Stimulated activated memory B cell treated with anti-CD40 and anti-IgM and Interleukin-4, amounts not matched to agents 10 μg/mL and 1 μg/mL and 100 μg/mL, for 72 hours (primary cell): Measurements from ENCODE around the gene MORC1.

Experiments
- ATAC-seq: fragments of 150-1000 bp; cut with Tn5 transposase; 2 replicates; pipeline ENCODE4 v1.10.0; 2021
- H3K27ac Mint-ChIP-seq: one replicate; pipeline ENCODE4 v1.8.0; 2022; ENCODE audit warnings: mild to moderate bottlenecking, mixed read lengths
- H3K27me3 Mint-ChIP-seq: one replicate; pipeline ENCODE4 v1.8.0; 2022; ENCODE audit warnings: mixed read lengths
- H3K36me3 Mint-ChIP-seq: one replicate; pipeline ENCODE4 v1.8.0; 2022; ENCODE audit warnings: mixed read lengths
- H3K4me1 Mint-ChIP-seq: one replicate; pipeline ENCODE4 v1.8.0; 2022; ENCODE audit warnings: mixed read lengths
- H3K4me3 Mint-ChIP-seq: one replicate; pipeline ENCODE4 v1.8.0; 2022; ENCODE audit warnings: mild to moderate bottlenecking, moderate library complexity, mixed read lengths
- H3K9me3 Mint-ChIP-seq: one replicate; pipeline ENCODE4 v1.8.0; 2022; ENCODE audit warnings: mixed read lengths

The MORC1 gene

GRCh38 chr3:108951820-108952501, 166.0 kb downstream of the MORC1 start:
- no peak for ATAC-seq
- H3K27ac Mint-ChIP-seq = no peak overlapping the region
- no peaks in the 10 kb centered on the region for H3K9me3 Mint-ChIP-seq
- no peaks in the 10 kb centered on the region for H3K36me3 Mint-ChIP-seq
- H3K27me3 Mint-ChIP-seq = peaks cover 17% of the 10 kb centered on the region
- no peaks in the 10 kb centered on the region for H3K4me1 Mint-ChIP-seq
- no peak overlapping the region for H3K4me3 Mint-ChIP-seq

GRCh38 chr3:108947855-108948254, 170.1 kb downstream of the MORC1 start:
- no peaks in the 10 kb centered on the region for H3K4me1 Mint-ChIP-seq
- no peak overlapping the region for H3K27ac Mint-ChIP-seq
- no peak for ATAC-seq
- H3K27me3 Mint-ChIP-seq = peaks cover 17% of the 10 kb centered on the region
- H3K36me3 Mint-ChIP-seq = no peaks in the 10 kb centered on the region
- no peak overlapping the region for H3K4me3 Mint-ChIP-seq
- H3K9me3 Mint-ChIP-seq = no peaks in the 10 kb centered on the region

- Mint-ChIP-seq H3K27ac (no peak overlapping the region), H3K4me1 (no peaks in the 10 kb centered on the region), H3K4me3 (no peak overlapping the region), H3K27me3 (peaks cover 17% of the 10 kb centered on the region), H3K9me3 (no peaks in the 10 kb centered on the region), H3K36me3 (no peaks in the 10 kb centered on the region)
- ATAC-seq = no peak
Observed at GRCh38 chr3:108946292-108947285, 171.3 kb downstream of the MORC1 start.

- Mint-ChIP-seq H3K4me1 (no peaks in the 10 kb centered on the region), H3K36me3 (no peaks in the 10 kb centered on the region)
Observed at GRCh38 chr3:108940568-108941263, 177.2 kb downstream of the MORC1 start.

GRCh38 chr3:108940166-108940565, 177.8 kb downstream of the MORC1 start:
- Mint-ChIP-seq H3K27me3 (no peaks in the 10 kb centered on the region), H3K27ac (no peak overlapping the region), H3K9me3 (no peaks in the 10 kb centered on the region), H3K4me1 (no peaks in the 10 kb centered on the region), H3K4me3 (no peak overlapping the region), H3K36me3 (no peaks in the 10 kb centered on the region)
- no peak for ATAC-seq

More at GRCh38 chr3:108940568-108941263, 177.2 kb downstream of the MORC1 start:
- no peak for ATAC-seq
- Mint-ChIP-seq H3K9me3 (no peaks in the 10 kb centered on the region), H3K27ac (no peak overlapping the region), H3K4me3 (no peak overlapping the region), H3K27me3 (no peaks in the 10 kb centered on the region)

GRCh38 chr3:108936924-108937689, 180.8 kb downstream of the MORC1 start:
- Mint-ChIP-seq H3K27me3 (peaks cover 8% of the 10 kb centered on the region), H3K4me3 (no peak overlapping the region), H3K27ac (no peak overlapping the region), H3K9me3 (peaks cover 2% of the 10 kb centered on the region), H3K4me1 (no peaks in the 10 kb centered on the region), H3K36me3 (no peaks in the 10 kb centered on the region)
- no peak for ATAC-seq

- peaks cover 2% of the 10 kb centered on the region for H3K9me3 Mint-ChIP-seq
- no peaks in the 10 kb centered on the region for H3K36me3 Mint-ChIP-seq
- peaks cover 49% of the 10 kb centered on the region for H3K27me3 Mint-ChIP-seq
- no peak overlapping the region for H3K4me3 Mint-ChIP-seq
- H3K4me1 Mint-ChIP-seq = no peaks in the 10 kb centered on the region
- no peak overlapping the region for H3K27ac Mint-ChIP-seq
- ATAC-seq = no peak
Observed at GRCh38 chr3:108931035-108931434, 186.9 kb downstream of the MORC1 start.

- Mint-ChIP-seq H3K9me3 (no peaks in the 10 kb centered on the region), H3K27ac (no peak overlapping the region), H3K4me1 (no peaks in the 10 kb centered on the region), H3K27me3 (peaks cover 24% of the 10 kb centered on the region), H3K4me3 (no peak overlapping the region), H3K36me3 (no peaks in the 10 kb centered on the region)
- ATAC-seq = no peak
Observed at GRCh38 chr3:108918866-108919265, 199.1 kb downstream of the MORC1 start.

GRCh38 chr3:108914774-108915641, 202.9 kb downstream of the MORC1 start:
- no peak overlapping the region for H3K27ac Mint-ChIP-seq
- peak; percentile 72 for ATAC-seq
- H3K36me3 Mint-ChIP-seq = no peaks in the 10 kb centered on the region
- no peak overlapping the region for H3K4me3 Mint-ChIP-seq
- H3K4me1 Mint-ChIP-seq = no peaks in the 10 kb centered on the region
- peaks cover 18% of the 10 kb centered on the region for H3K27me3 Mint-ChIP-seq
- no peaks in the 10 kb centered on the region for H3K9me3 Mint-ChIP-seq

- Mint-ChIP-seq H3K4me3 (no peak overlapping the region), H3K4me1 (no peaks in the 10 kb centered on the region), H3K9me3 (no peaks in the 10 kb centered on the region), H3K36me3 (no peaks in the 10 kb centered on the region), H3K27ac (no peak overlapping the region), H3K27me3 (peaks cover 33% of the 10 kb centered on the region)
- no peak for ATAC-seq
Observed at GRCh38 chr3:108909799-108910198, 208.1 kb downstream of the MORC1 start.
